NCI-H187 treated with DMSO at 0.1 percent for 48 hours (cell line): ENCODE data around the gene SETD2.

ENCODE experiments used
- DNase-seq: peaks from one replicate; lab custom pipeline; 2025; lab: John Stamatoyannopoulos, UW

SETD2 gene

GRCh38 chr3:47009225-47010110 lies 154.4 kb downstream of the SETD2 start:
- DNase-seq, result peak; percentile 17

GRCh38 chr3:47008851-47009224 lies 155.1 kb downstream of the SETD2 start:
- DNase-seq, result no peak

GRCh38 chr3:47008234-47008796 lies 155.6 kb downstream of the SETD2 start:
- no peak for DNase-seq

GRCh38 chr3:47007482-47008233 lies 156.3 kb downstream of the SETD2 start:
- DNase-seq, result no peak

GRCh38 chr3:47007001-47007400 lies 156.9 kb downstream of the SETD2 start:
- no peak for DNase-seq

- DNase-seq, result no peak
Measured at GRCh38 chr3:47006145-47006651, 157.7 kb downstream of the SETD2 start.

GRCh38 chr3:47005212-47006144 lies 158.4 kb downstream of the SETD2 start:
- DNase-seq, result no peak

- DNase-seq, result no peak
Measured at GRCh38 chr3:47004369-47005211, 159.3 kb downstream of the SETD2 start.

- no peak for DNase-seq
Measured at GRCh38 chr3:47003461-47004368, 160.2 kb downstream of the SETD2 start.

- DNase-seq, result no peak
Measured at GRCh38 chr3:47003056-47003410, 160.9 kb downstream of the SETD2 start.

- DNase-seq, result no peak
Measured at GRCh38 chr3:47002171-47003055, 161.5 kb downstream of the SETD2 start.

GRCh38 chr3:47001731-47002170 lies 162.2 kb downstream of the SETD2 start:
- no peak for DNase-seq

GRCh38 chr3:47000922-47001730 lies 162.8 kb downstream of the SETD2 start:
- no peak for DNase-seq

- DNase-seq, result no peak
Measured at GRCh38 chr3:47000198-47000815, 163.6 kb downstream of the SETD2 start.

GRCh38 chr3:46999516-47000197 lies 164.3 kb downstream of the SETD2 start:
- DNase-seq, result no peak

- DNase-seq, result no peak
Measured at GRCh38 chr3:46998852-46999515, 164.9 kb downstream of the SETD2 start.
